ENCODE data around the gene MXI1.

- TF ChIP-seq REST (IDR thresholded peaks at IDR 0.05; ENCODE audit: insufficient read depth in 1 of 2, low read depth in 2 of 2, low read length in 1 of 2) (no peak), CTCF (IDR thresholded peaks at IDR 0.05) (no peak)
These were observed 37.1 kb downstream of the MXI1 start for GRCh38 chr10:110244550-110244949.
